Suprapubic skin (tissue), 4 donors: Measurements from ENCODE around the gene MCUR1.

ENCODE experiments used
- POLR2A ChIP-seq, 2 donors: fragments of 450-650 bp; IDR thresholded peaks; one replicate each; pipeline ENCODE4 v1.6.1; 2017; ENCODE audit warnings: antibody characterized with exemption in 2 of 2, mild to moderate bottlenecking in 2 of 2, moderate library complexity in 2 of 2
- POLR2AphosphoS5 ChIP-seq, 3 donors: sonication (generic); formaldehyde crosslinking; IDR thresholded peaks; one replicate each; pipeline ENCODE4 v1.6.1; 2017; ENCODE audit warnings: antibody characterized with exemption in 3 of 3
- TF ChIP-seq, protein P1 (sequence below), 2 donors: fragments of 200-600 bp in 1 of 2; fragments of 450-650 bp in 1 of 2; sonication (generic) in 1 of 2; IDR thresholded peaks; one replicate each; pipeline ENCODE4 v1.5.1; 2016 to 2019; ENCODE audit warnings: antibody characterized with exemption in 2 of 2, mild to moderate bottlenecking in 1 of 2, moderate library complexity in 1 of 2

- TF ChIP-seq, protein P1, sequence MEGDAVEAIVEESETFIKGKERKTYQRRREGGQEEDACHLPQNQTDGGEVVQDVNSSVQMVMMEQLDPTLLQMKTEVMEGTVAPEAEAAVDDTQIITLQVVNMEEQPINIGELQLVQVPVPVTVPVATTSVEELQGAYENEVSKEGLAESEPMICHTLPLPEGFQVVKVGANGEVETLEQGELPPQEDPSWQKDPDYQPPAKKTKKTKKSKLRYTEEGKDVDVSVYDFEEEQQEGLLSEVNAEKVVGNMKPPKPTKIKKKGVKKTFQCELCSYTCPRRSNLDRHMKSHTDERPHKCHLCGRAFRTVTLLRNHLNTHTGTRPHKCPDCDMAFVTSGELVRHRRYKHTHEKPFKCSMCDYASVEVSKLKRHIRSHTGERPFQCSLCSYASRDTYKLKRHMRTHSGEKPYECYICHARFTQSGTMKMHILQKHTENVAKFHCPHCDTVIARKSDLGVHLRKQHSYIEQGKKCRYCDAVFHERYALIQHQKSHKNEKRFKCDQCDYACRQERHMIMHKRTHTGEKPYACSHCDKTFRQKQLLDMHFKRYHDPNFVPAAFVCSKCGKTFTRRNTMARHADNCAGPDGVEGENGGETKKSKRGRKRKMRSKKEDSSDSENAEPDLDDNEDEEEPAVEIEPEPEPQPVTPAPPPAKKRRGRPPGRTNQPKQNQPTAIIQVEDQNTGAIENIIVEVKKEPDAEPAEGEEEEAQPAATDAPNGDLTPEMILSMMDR (IDR thresholded peaks at IDR 0.05): no peak
- TF ChIP-seq POLR2A (IDR thresholded peaks at IDR 0.05) (no peak), POLR2AphosphoS5 (IDR thresholded peaks at IDR 0.05) (no peak)
These were observed 71.2 kb downstream of the MCUR1 start for GRCh38 chr6:13742961-13743735.
